Glutamatergic neuron (in vitro differentiated cells): ENCODE measurements around the gene GALNT8. TPM values are rescaled to one million over a fixed set of nuclear protein-coding genes. Genes with fewer than 3 reads are reported as not detected.
A peak's percentile ranks its signal among the peaks of the same experiment; 100 is the strongest.

Source experiments
- DNase-seq: peaks from one replicate; pipeline ENCODE4 v3.0.0; 2022
- H3K27ac Mint-ChIP-seq: one replicate; pipeline ENCODE4 v1.8.0; 2020; ENCODE audit warnings: mild to moderate bottlenecking, mixed read lengths, inconsistent platforms; ENCODE audit not compliant: unreplicated experiment
- H3K27me3 Mint-ChIP-seq: one replicate; pipeline ENCODE4 v1.8.0; 2020; ENCODE audit warnings: mild to moderate bottlenecking, moderate library complexity, mixed read lengths, inconsistent platforms; ENCODE audit not compliant: unreplicated experiment
- H3K36me3 Mint-ChIP-seq: one replicate; pipeline ENCODE4 v1.8.0; 2020; ENCODE audit warnings: mild to moderate bottlenecking, mixed read lengths, inconsistent platforms; ENCODE audit not compliant: unreplicated experiment
- H3K4me1 Mint-ChIP-seq: one replicate; pipeline ENCODE4 v1.8.0; 2020; ENCODE audit warnings: mild to moderate bottlenecking, low read depth, mixed read lengths, inconsistent platforms; ENCODE audit not compliant: unreplicated experiment
- H3K4me3 Mint-ChIP-seq: one replicate; pipeline ENCODE4 v1.8.0; 2020; ENCODE audit warnings: mild to moderate bottlenecking, mixed read lengths, inconsistent platforms; ENCODE audit not compliant: unreplicated experiment
- H3K9me3 Mint-ChIP-seq: one replicate; pipeline ENCODE4 v1.8.0; 2020; ENCODE audit warnings: mild to moderate bottlenecking, moderate library complexity, mixed read lengths, inconsistent platforms; ENCODE audit not compliant: unreplicated experiment
- total RNA-seq: library from RNA; stranded (reverse); fragmentation: NEBNext Ultra II Directional; extraction: Animal tissue kit (Norgen Biotek cat#: 25700); gene quantifications from one replicate; pipeline ENCODE4 v1.2.1, GENCODE V29; 2021; ENCODE audit not compliant: unreplicated experiment
- TF ChIP-seq, protein P1 (sequence below): fragments of 200-600 bp; sonication (generic); IDR thresholded peaks from one replicate; pipeline ENCODE4 v1.5.0; 2021; ENCODE audit not compliant: partially characterized antibody, unreplicated experiment

GALNT8 gene
- total RNA-seq, 1 donor from 2014 or later: 25.3 TPM

- Mint-ChIP-seq H3K9me3 (peaks cover 2% of the 10 kb centered on the region), H3K27me3 (peaks cover 5% of the 10 kb centered on the region), H3K4me1 (peaks cover 15% of the 10 kb centered on the region), H3K27ac (no peak overlapping the region), H3K36me3 (peaks cover 7% of the 10 kb centered on the region), H3K4me3 (no peak overlapping the region)
- no peak for DNase-seq
- TF ChIP-seq, protein P1, sequence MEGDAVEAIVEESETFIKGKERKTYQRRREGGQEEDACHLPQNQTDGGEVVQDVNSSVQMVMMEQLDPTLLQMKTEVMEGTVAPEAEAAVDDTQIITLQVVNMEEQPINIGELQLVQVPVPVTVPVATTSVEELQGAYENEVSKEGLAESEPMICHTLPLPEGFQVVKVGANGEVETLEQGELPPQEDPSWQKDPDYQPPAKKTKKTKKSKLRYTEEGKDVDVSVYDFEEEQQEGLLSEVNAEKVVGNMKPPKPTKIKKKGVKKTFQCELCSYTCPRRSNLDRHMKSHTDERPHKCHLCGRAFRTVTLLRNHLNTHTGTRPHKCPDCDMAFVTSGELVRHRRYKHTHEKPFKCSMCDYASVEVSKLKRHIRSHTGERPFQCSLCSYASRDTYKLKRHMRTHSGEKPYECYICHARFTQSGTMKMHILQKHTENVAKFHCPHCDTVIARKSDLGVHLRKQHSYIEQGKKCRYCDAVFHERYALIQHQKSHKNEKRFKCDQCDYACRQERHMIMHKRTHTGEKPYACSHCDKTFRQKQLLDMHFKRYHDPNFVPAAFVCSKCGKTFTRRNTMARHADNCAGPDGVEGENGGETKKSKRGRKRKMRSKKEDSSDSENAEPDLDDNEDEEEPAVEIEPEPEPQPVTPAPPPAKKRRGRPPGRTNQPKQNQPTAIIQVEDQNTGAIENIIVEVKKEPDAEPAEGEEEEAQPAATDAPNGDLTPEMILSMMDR: no peak
Observed at GRCh38 chr12:4780641-4781611, 60.7 kb downstream of the GALNT8 start.

- Mint-ChIP-seq H3K4me1 (peaks cover 30% of the 10 kb centered on the region), H3K4me3 (no peak overlapping the region)
- DNase-seq: no peak
Observed at GRCh38 chr12:4784404-4785054, 64.3 kb downstream of the GALNT8 start.

GRCh38 chr12:4786795-4787194 lies 66.6 kb downstream of the GALNT8 start:
- peaks cover 14% of the 10 kb centered on the region for H3K36me3 Mint-ChIP-seq
- peaks cover 30% of the 10 kb centered on the region for H3K4me1 Mint-ChIP-seq
- H3K9me3 Mint-ChIP-seq: peaks cover 2% of the 10 kb centered on the region
- H3K4me3 Mint-ChIP-seq: peak overlapping the region; percentile 70
- TF ChIP-seq, protein P1: no peak
- peak overlapping the region; percentile 88 for H3K27ac Mint-ChIP-seq
- H3K27me3 Mint-ChIP-seq: no peaks in the 10 kb centered on the region
- no peak for DNase-seq

More at GRCh38 chr12:4784404-4785054, 64.3 kb downstream of the GALNT8 start:
- TF ChIP-seq, protein P1: no peak
- Mint-ChIP-seq H3K27me3 (peaks cover under 1% of the 10 kb centered on the region), H3K27ac (no peak overlapping the region), H3K36me3 (peaks cover 7% of the 10 kb centered on the region), H3K9me3 (peaks cover 2% of the 10 kb centered on the region)

- peak; percentile 63 for DNase-seq
- H3K36me3 Mint-ChIP-seq: peaks cover 26% of the 10 kb centered on the region
- peaks cover under 1% of the 10 kb centered on the region for H3K9me3 Mint-ChIP-seq
- TF ChIP-seq, protein P1: no peak
- peak overlapping the region; percentile 43 for H3K4me3 Mint-ChIP-seq
- peak overlapping the region; percentile 88 for H3K27ac Mint-ChIP-seq
- peaks cover 30% of the 10 kb centered on the region for H3K4me1 Mint-ChIP-seq
- H3K27me3 Mint-ChIP-seq: no peaks in the 10 kb centered on the region
Observed at GRCh38 chr12:4787965-4788364, 67.8 kb downstream of the GALNT8 start.
